Panc1 (cell line): ENCODE data around the gene ALG12. TPM values are rescaled to one million over a fixed set of nuclear protein-coding genes. Genes with fewer than 3 reads are reported as not detected.

Experiments used
- ATAC-seq: fragments of 200-7000 bp; cut with Tn5 transposase; 2 replicates; pipeline ENCODE4 v1.9.1; 2020; ENCODE audit warnings: mild to moderate bottlenecking, moderate library complexity
- BruUV-seq: library from RNA; stranded (reverse); fragments of 400-500 nt; replicated peaks from 2 replicates; lab custom pipeline; 2021; lab: Mats Ljungman, UMichigan
- CTCF ChIA-PET: fragments of 300-600 bp; sonication (Branson Sonifier 250); formaldehyde crosslinking; loops from one replicate; lab custom pipeline; 2022; ENCODE audit warnings: antibody characterized with exemption; lab: Charles Lee
- POLR2A ChIA-PET: fragments of 300-600 bp; sonication (Branson Sonifier 250); formaldehyde crosslinking; loops from one replicate; lab custom pipeline; 2022; ENCODE audit warnings: antibody characterized with exemption; lab: Charles Lee
- DNase-seq: peaks from one replicate; pipeline ENCODE4 v3.0.0-alpha.2; 2010; ENCODE audit warnings: low read depth, low spot score
- H3K27ac ChIP-seq: 2 replicates; pipeline ENCODE4 v1.5.1; 2011; ENCODE audit warnings: mild to moderate bottlenecking, low read length, inconsistent platforms
- H3K27me3 ChIP-seq: fragments of 200-500 bp; sonication (Bioruptor generic); 2 replicates; pipeline ENCODE4 v1.6.0; 2014; ENCODE audit warnings: low read length, inconsistent platforms; ENCODE audit not compliant: control insufficient read depth, insufficient read depth
- H3K36me3 ChIP-seq: fragments of 200-500 bp; sonication (Bioruptor generic); 2 replicates; pipeline ENCODE4 v1.5.1; 2014; ENCODE audit warnings: inconsistent platforms, mild to moderate bottlenecking, low read length, moderate library complexity; ENCODE audit not compliant: control insufficient read depth, insufficient read depth
- H3K4me1 ChIP-seq: 2 replicates; pipeline ENCODE4 v1.5.1; 2011; ENCODE audit warnings: inconsistent platforms, mild to moderate bottlenecking, low read length, moderate library complexity; ENCODE audit not compliant: control insufficient read depth, insufficient read depth
- H3K4me3 ChIP-seq, 2 experiments: 2 replicates each; pipeline ENCODE4 v1.5.1; 2011 to 2012; ENCODE audit warnings: low read depth in 2 of 2, low read length in 2 of 2, mild to moderate bottlenecking in 2 of 2, inconsistent platforms in 1 of 2, moderate library complexity in 1 of 2
- H3K9me3 ChIP-seq: fragments of 200-500 bp; sonication (Bioruptor generic); 2 replicates; pipeline ENCODE4 v1.5.1; 2014; ENCODE audit warnings: low read depth, mild to moderate bottlenecking, inconsistent platforms, low read length, moderate library complexity; ENCODE audit not compliant: control insufficient read depth, insufficient read depth
- CTCF ChIP-seq: fragments of 450-650 bp; IDR thresholded peaks from 2 replicates; pipeline ENCODE4 v1.5.1; 2017; ENCODE audit warnings: mild to moderate bottlenecking
- POLR2AphosphoS5 ChIP-seq: IDR thresholded peaks from 2 replicates; pipeline ENCODE4 v1.6.1; 2012; ENCODE audit warnings: mild to moderate bottlenecking, low read depth, low read length, moderate library complexity
- SIN3A ChIP-seq: IDR thresholded peaks from 2 replicates; pipeline ENCODE4 v1.6.1; 2012; ENCODE audit warnings: low read depth, mild to moderate bottlenecking, low read length, moderate library complexity, borderline replicate concordance; ENCODE audit not compliant: insufficient read depth
- TCF7L2 ChIP-seq: IDR thresholded peaks from 2 replicates; pipeline ENCODE4 v1.6.1; 2011; ENCODE audit warnings: mild to moderate bottlenecking, low read depth, low read length, inconsistent platforms
- in situ Hi-C: cut with HindIII; loops from 2 replicates; pipeline ENCODE4 v1.10.0; 2016; ENCODE audit warnings: low sequenced_read_pairs, low pct_unique_long_range_greater_than_20kb
- intact Hi-C: fragments of 100-400 bp; cut with micrococcal nuclease; formaldehyde crosslinking; loops from one replicate; pipeline ENCODE4 v1.10.0; 2022; ENCODE audit not compliant: unreplicated experiment
- total RNA-seq: library from RNA; stranded (reverse); gene quantifications from one replicate; pipeline ENCODE4 v1.2.1, GENCODE V29; 2021; ENCODE audit not compliant: unreplicated experiment
- TF ChIP-seq, protein P1 (sequence below), 2 experiments: IDR thresholded peaks; 2 replicates each; pipeline ENCODE4 v1.6.1; 2011 to 2012; ENCODE audit warnings: low read depth in 2 of 2, control low read depth in 1 of 2, low read length in 1 of 2, mild to moderate bottlenecking in 1 of 2, moderate library complexity in 1 of 2; ENCODE audit not compliant: insufficient read depth in 1 of 2

ALG12 gene
- total RNA-seq, 1 experiment from 2014 or later: 23.4 TPM

DNA sequence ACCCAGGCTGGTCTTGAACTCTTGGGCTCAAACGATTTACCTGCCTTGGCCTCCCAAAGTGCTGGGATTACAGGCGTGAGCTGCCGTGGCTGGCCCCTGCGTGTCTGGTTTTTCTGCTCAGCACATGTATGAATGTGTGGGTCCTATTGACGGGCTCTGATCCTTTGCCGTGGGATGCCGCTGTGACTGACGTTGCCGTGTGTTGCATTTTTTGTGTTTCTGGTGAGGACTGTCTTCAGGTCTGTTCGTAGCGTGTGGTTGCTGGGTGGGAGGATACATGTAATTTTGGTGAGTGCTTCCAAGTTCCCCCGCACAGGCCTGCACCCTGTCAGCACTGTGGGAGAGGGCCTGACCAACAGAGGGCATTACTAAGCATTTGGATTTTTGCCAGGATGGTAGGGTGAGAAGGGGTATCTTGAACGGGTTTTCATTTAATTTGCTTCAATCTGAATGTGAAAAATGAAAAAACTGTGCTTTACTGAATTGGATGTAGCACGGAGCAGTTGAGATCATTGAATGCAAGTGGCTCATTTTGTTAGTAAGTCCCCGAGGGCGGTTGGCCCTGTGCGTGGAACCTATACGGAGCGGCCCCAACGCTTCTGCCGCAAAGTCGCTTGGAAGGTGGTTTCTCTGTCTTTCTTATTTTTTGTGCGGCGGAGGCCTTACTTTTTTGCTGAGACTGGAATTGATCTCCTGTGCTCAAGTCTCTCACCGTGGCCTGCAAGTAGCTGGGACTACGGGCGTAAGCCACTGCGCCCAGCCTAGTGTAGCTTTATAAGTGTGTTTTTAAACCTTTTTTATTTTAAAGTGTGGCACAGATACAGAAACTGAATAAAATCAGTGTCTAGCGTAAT lies 56.4 kb downstream of the ALG12 start:
- TF ChIP-seq CTCF: no peak
- TF ChIP-seq TCF7L2: no peak
- no peak for TF ChIP-seq SIN3A
- TF ChIP-seq, protein P1, sequence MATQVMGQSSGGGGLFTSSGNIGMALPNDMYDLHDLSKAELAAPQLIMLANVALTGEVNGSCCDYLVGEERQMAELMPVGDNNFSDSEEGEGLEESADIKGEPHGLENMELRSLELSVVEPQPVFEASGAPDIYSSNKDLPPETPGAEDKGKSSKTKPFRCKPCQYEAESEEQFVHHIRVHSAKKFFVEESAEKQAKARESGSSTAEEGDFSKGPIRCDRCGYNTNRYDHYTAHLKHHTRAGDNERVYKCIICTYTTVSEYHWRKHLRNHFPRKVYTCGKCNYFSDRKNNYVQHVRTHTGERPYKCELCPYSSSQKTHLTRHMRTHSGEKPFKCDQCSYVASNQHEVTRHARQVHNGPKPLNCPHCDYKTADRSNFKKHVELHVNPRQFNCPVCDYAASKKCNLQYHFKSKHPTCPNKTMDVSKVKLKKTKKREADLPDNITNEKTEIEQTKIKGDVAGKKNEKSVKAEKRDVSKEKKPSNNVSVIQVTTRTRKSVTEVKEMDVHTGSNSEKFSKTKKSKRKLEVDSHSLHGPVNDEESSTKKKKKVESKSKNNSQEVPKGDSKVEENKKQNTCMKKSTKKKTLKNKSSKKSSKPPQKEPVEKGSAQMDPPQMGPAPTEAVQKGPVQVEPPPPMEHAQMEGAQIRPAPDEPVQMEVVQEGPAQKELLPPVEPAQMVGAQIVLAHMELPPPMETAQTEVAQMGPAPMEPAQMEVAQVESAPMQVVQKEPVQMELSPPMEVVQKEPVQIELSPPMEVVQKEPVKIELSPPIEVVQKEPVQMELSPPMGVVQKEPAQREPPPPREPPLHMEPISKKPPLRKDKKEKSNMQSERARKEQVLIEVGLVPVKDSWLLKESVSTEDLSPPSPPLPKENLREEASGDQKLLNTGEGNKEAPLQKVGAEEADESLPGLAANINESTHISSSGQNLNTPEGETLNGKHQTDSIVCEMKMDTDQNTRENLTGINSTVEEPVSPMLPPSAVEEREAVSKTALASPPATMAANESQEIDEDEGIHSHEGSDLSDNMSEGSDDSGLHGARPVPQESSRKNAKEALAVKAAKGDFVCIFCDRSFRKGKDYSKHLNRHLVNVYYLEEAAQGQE (IDR thresholded peaks at IDR 0.05; ENCODE audit: insufficient read depth in 1 of 2, low read depth in 2 of 2, low read length in 1 of 2): no peak
- TF ChIP-seq POLR2AphosphoS5: no peak
- Histone ChIP-seq H3K4me1 (peaks cover 13% of the 10 kb centered on the region), H3K9me3 (peaks cover 8% of the 10 kb centered on the region; the same call in 1 of the 2 replicates), H3K4me3 (no peak overlapping the region), H3K27me3 (no peaks in the 10 kb centered on the region), H3K36me3 (no peaks in the 10 kb centered on the region), H3K27ac (no peak overlapping the region)
- ChIA-PET POLR2A (no interaction called here), CTCF (interaction anchor here (0.6 kb wide), 1 partner anchor 9 kb away, joined by 5 read pairs; no protein-coding TSS in a partner anchor)
- BruUV-seq: TSS peak; percentile 49
- in situ Hi-C loops: no loop called here
- no peak for DNase-seq
- no peak for ATAC-seq
- intact Hi-C loops: no loop called here

- Histone ChIP-seq H3K27me3 (no peaks in the 10 kb centered on the region), H3K36me3 (peaks cover 5% of the 10 kb centered on the region; the same call in 1 of the 2 replicates), H3K9me3 (no peaks in the 10 kb centered on the region), H3K27ac (no peak overlapping the region), H3K4me1 (peaks cover 26% of the 10 kb centered on the region), H3K4me3 (no peak overlapping the region)
- intact Hi-C loops (no loop called here), in situ Hi-C loops (no loop called here)
- ATAC-seq (no peak), DNase-seq (no peak)
- POLR2A ChIA-PET: no interaction called here
- CTCF ChIA-PET: no interaction called here
- TF ChIP-seq SIN3A (no peak), TCF7L2 (no peak), POLR2AphosphoS5 (no peak), CTCF (no peak)
- TF ChIP-seq, protein P1 (IDR thresholded peaks at IDR 0.05; ENCODE audit: insufficient read depth in 1 of 2, low read depth in 2 of 2, low read length in 1 of 2): no peak
- no TSS peak for BruUV-seq
Measured at GRCh38 chr22:49858827-49859226, 59.4 kb downstream of the ALG12 start.
